Activated T-cell treated with anti-CD3 and anti-CD28 coated beads, Interleukin-2, amount 50 U/mL, for 24 hours (primary cell): ENCODE data around the gene UBE2E2.

ENCODE experiments used
- DNase-seq: peaks from one replicate; pipeline ENCODE4 v3.0.0-alpha.2; 2020
- H3K27ac Mint-ChIP-seq: 2 replicates; pipeline ENCODE4 v1.8.0; 2020; ENCODE audit warnings: mild to moderate bottlenecking, mixed read lengths
- H3K27me3 Mint-ChIP-seq: 2 replicates; pipeline ENCODE4 v1.8.0; 2020; ENCODE audit warnings: mixed read lengths
- H3K36me3 Mint-ChIP-seq: 2 replicates; pipeline ENCODE4 v1.8.0; 2020; ENCODE audit warnings: low read depth, mixed read lengths
- H3K4me1 Mint-ChIP-seq: 2 replicates; pipeline ENCODE4 v1.8.0; 2020; ENCODE audit warnings: low read depth, mixed read lengths
- H3K4me3 Mint-ChIP-seq: 2 replicates; pipeline ENCODE4 v1.8.0; 2020; ENCODE audit warnings: mild to moderate bottlenecking, moderate library complexity, mixed read lengths
- H3K9me3 Mint-ChIP-seq: 2 replicates; pipeline ENCODE4 v1.8.0; 2020; ENCODE audit warnings: mixed read lengths

Gene UBE2E2

DNA sequence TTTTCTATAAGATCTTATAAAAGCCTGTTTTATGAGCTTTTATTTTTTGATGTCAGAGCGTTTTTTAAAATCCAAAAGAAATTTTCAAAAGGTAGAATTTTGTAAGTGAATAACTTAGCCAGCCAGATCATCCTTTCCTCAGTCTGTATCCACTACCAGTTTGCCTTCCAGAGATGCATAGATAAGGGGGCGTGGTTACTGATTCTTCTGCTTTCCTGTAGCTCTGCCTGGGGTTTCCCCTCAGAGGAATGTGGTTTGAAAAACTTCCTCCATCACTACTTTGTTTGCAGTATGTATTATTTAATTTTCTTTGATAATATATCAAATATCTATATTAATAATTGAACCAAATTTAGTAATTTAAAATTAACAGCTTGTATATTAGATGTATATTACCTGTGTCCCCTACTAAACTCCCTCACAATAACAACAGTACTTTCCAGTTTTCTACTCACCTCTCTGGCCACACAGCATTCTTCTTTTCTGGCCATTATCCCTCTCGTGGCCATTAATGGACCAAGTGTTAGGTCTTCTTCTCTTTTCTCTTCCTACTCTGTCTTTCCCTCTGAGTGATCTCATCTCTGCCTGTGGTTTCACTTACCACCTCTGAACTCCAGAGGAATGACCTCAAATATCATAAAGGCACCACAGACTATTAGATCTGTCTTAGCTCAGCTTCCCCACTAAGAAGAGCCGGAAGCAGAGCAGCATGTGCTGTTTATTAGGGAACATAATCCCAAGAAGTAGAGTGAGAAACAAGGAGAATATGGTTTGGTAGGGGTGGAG, 239.7 kb downstream of the UBE2E2 start:
- H3K36me3 Mint-ChIP-seq = no peaks in the 10 kb centered on the region
- no peak overlapping the region for H3K4me3 Mint-ChIP-seq
- H3K4me1 Mint-ChIP-seq = peaks cover 36% of the 10 kb centered on the region
- no peaks in the 10 kb centered on the region for H3K9me3 Mint-ChIP-seq
- no peaks in the 10 kb centered on the region for H3K27me3 Mint-ChIP-seq
- no peak overlapping the region for H3K27ac Mint-ChIP-seq
- no peak for DNase-seq

DNA sequence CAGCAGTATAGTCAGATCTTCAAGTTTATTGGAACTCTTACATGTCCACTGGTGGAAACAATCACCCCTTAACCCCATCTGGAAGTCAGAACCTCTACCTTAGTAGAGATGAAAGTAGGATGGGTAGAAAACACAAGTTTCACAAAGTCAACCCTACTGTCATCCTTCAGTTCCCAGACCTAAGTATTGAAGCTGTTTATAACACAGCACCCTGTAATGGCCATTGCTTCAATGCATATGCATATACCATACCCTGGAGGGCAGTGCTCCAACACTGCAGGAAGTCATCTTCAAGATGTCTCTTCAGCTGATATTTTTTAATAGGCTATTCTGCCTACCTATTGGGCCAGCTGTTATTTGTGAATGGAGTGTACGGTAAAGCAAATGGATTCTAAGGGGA, 241.3 kb downstream of the UBE2E2 start:
- H3K4me3 Mint-ChIP-seq = no peak overlapping the region
- H3K36me3 Mint-ChIP-seq = no peaks in the 10 kb centered on the region
- no peaks in the 10 kb centered on the region for H3K27me3 Mint-ChIP-seq
- DNase-seq = no peak
- H3K4me1 Mint-ChIP-seq = peaks cover 24% of the 10 kb centered on the region
- H3K9me3 Mint-ChIP-seq = no peaks in the 10 kb centered on the region
- no peak overlapping the region for H3K27ac Mint-ChIP-seq

DNA sequence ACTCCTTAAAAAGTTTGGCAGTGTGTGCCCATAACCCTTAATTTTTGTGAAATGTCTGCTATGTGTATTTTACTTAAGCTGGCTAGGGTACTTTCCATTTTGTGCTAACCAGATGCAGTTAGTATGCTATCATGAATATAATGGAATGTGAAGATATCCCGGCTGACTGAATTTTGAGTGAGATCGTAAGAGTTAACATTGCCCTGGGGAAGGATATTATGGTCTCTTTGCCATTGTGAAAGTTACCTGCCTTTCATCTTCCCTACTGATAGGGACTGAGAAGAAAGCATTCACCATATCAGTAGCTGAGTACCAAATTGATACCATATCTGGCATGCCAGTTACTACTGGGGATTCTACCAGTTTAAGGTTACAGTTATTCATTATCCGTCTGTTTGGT, 243.2 kb downstream of the UBE2E2 start:
- H3K4me1 Mint-ChIP-seq = peaks cover 13% of the 10 kb centered on the region
- DNase-seq = no peak
- H3K27me3 Mint-ChIP-seq = no peaks in the 10 kb centered on the region
- no peak overlapping the region for H3K4me3 Mint-ChIP-seq
- H3K36me3 Mint-ChIP-seq = no peaks in the 10 kb centered on the region
- H3K9me3 Mint-ChIP-seq = no peaks in the 10 kb centered on the region
- H3K27ac Mint-ChIP-seq = no peak overlapping the region

DNA sequence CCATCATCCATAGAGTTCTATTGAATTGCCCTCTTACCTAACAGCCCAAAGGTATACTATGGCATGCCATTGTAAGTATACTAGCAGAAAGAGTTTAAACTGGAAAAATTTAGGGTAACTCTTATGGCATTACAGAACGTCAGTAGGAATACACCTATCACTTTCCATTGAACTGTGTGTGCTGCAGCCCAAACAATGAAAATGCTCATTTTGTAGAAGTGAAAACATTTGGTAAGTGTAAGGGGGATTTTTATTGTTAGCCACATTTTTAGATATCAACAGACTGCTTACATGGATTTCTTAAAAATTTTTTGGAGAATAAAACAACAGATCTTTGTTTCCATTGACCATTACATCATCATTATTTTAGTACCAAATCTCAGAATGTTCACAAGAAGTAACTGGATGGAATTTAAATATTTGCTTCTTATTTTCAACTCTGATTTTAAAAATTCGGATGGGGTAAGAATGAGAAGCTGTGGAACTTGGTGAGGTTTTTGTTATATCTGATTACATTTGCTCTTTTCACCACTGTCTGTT, 245.9 kb downstream of the UBE2E2 start:
- H3K27me3 Mint-ChIP-seq = no peaks in the 10 kb centered on the region
- no peak for DNase-seq

DNA sequence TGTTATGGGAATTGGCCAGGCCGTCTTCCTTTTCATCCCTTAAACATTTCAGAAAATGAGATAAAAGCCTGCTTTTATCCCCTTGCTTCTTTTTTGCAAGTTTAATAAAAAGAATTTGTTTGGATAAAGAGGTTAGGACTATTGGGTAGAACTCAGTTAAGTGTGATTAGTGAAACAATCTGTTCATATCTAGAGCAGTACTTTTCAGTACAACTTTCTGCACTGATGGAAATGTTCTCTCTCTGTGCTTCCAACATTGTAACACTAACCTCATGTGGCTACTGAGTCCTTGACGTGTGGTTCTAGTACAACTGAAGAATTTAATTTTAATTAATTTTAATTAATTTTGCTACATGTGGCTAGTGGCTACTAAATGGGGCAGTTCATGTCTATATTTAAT, 246.9 kb downstream of the UBE2E2 start:
- Mint-ChIP-seq H3K27me3 (no peaks in the 10 kb centered on the region), H3K4me1 (no peaks in the 10 kb centered on the region), H3K36me3 (no peaks in the 10 kb centered on the region), H3K9me3 (no peaks in the 10 kb centered on the region), H3K27ac (no peak overlapping the region), H3K4me3 (no peak overlapping the region)
- DNase-seq = no peak

More for the DNA sequence above, 245.9 kb downstream of the UBE2E2 start:
- no peak overlapping the region for H3K4me3 Mint-ChIP-seq
- H3K27ac Mint-ChIP-seq = no peak overlapping the region
- H3K36me3 Mint-ChIP-seq = no peaks in the 10 kb centered on the region
- no peaks in the 10 kb centered on the region for H3K4me1 Mint-ChIP-seq
- H3K9me3 Mint-ChIP-seq = no peaks in the 10 kb centered on the region

DNA sequence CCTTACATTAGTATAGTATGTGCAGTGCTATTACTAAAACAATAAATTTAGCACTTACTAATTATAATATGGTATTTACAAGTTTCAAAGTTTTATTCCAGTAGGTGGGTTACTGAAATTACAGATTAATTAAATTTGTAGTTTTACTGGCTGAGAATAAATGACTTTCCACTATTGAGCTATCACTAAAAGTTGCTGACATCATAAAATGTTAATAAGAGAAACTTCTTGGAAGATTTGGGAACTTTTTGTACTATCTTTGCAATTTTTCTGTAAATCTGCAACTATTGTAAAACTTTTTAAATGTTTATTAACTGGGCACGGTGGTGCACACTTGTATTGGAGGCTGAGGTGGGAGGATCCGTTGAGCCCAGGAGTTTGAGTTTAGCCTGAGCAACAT, 247.7 kb downstream of the UBE2E2 start:
- no peak overlapping the region for H3K27ac Mint-ChIP-seq
- no peaks in the 10 kb centered on the region for H3K36me3 Mint-ChIP-seq
- no peak overlapping the region for H3K4me3 Mint-ChIP-seq
- peaks cover 2% of the 10 kb centered on the region for H3K4me1 Mint-ChIP-seq
- H3K9me3 Mint-ChIP-seq = no peaks in the 10 kb centered on the region
- H3K27me3 Mint-ChIP-seq = no peaks in the 10 kb centered on the region
- DNase-seq = no peak

DNA sequence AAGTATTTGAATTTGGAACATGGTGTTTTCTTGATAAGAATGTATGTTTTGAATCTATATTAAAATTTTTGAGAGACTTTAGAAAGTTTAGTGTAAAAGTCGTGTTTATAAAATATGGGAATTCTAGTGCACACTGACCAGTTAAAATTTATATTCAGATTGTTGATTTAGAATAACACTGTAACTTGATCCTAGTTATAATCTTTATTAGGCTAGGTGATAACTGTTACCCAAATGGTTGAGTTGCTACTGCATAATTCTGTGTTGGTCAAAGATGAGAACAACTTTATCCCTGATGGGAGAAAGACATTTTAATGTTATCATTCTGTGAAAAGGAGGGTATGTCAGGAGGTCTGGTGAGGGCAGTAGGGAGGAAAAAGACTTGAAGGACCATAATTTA, 249.3 kb downstream of the UBE2E2 start:
- no peak for DNase-seq
- Mint-ChIP-seq H3K9me3 (no peaks in the 10 kb centered on the region), H3K27me3 (no peaks in the 10 kb centered on the region), H3K4me1 (peaks cover 8% of the 10 kb centered on the region), H3K27ac (no peak overlapping the region), H3K4me3 (no peak overlapping the region), H3K36me3 (no peaks in the 10 kb centered on the region)

DNA sequence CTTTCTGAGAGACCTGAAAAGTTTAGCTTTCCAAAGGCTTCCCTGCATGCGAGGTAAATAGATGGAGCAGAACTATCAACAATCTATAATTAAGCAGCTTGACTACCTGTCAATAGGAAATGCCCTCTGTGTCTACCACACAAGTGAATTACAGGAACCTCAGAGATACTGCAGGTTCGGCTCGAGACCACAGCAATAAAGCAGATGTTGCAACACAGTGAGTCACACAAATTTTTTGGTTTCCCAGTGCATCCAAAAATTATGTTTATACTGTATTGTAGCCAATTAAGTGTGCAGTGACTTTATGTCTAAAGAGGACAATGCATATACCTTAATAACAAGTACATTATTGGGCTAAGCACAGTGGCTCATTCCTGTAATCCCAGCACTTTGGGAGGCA, 252.0 kb downstream of the UBE2E2 start:
- H3K27ac Mint-ChIP-seq = no peak overlapping the region
- H3K4me3 Mint-ChIP-seq = no peak overlapping the region
- no peaks in the 10 kb centered on the region for H3K27me3 Mint-ChIP-seq
- H3K9me3 Mint-ChIP-seq = no peaks in the 10 kb centered on the region
- peaks cover 15% of the 10 kb centered on the region for H3K4me1 Mint-ChIP-seq
- H3K36me3 Mint-ChIP-seq = no peaks in the 10 kb centered on the region
- DNase-seq = no peak

DNA sequence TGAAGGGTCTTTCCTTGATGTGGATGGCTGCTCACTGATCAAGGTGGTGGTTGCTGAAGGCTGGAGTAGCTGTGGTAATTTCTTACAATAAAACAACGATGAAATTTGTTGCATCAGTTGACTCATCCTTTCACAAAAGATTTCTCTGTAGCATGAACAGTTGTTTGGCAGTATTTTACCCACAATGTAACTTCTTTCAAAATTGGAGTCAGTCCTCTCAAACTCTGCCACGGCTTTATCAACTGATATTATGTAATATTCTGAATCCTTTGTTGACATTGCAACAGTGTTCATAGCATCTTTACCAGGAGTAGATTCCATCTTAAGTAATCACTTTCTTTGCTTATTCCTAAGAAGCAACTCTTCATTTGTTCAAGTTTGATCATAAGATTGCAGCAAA, 252.6 kb downstream of the UBE2E2 start:
- H3K27ac Mint-ChIP-seq = no peak overlapping the region
- H3K27me3 Mint-ChIP-seq = no peaks in the 10 kb centered on the region
- no peaks in the 10 kb centered on the region for H3K9me3 Mint-ChIP-seq
- no peaks in the 10 kb centered on the region for H3K36me3 Mint-ChIP-seq
- peaks cover 15% of the 10 kb centered on the region for H3K4me1 Mint-ChIP-seq
- no peak overlapping the region for H3K4me3 Mint-ChIP-seq
- DNase-seq = no peak

DNA sequence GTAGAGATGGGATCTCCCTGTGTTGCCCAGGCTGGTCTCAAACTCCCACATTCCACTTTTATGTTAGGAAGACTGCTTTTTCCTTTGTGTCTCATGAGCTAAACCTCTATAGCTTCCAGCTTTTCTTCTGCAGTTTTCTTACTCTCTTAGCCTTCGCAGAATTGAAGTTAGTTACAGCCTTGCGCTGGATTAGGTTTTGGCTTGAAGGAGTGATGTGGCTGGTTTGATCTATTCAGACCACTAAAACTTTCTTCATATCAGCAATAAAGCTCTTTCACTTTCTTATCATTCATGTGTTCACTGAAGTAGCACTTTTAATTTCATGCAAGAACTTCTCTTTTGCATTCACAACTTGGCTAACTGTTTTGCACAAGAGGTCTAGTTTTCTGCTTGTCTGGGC, 254.6 kb downstream of the UBE2E2 start:
- Mint-ChIP-seq H3K4me3 (no peak overlapping the region), H3K36me3 (no peaks in the 10 kb centered on the region), H3K27ac (no peak overlapping the region), H3K27me3 (no peaks in the 10 kb centered on the region), H3K4me1 (peaks cover 15% of the 10 kb centered on the region), H3K9me3 (no peaks in the 10 kb centered on the region)
- no peak for DNase-seq

DNA sequence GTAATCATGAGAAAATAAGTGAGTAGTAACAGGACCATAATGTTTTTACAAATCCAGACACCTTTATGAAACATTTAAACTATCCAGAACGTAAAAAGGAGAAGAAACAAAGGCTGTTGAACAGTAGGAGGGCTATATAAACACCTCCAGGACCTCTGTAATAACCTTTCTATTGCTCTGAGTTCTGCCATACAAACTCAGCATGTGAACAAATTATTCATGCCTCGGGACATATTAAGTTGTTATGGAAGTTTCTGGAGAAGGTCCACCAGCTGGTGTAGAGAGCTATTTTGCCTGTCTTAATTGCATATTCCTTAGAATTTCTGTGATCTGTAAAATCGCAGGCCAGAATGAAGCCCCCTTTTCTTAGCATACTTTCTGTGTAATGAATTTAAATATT, 256.3 kb downstream of the UBE2E2 start:
- no peaks in the 10 kb centered on the region for H3K9me3 Mint-ChIP-seq
- H3K27ac Mint-ChIP-seq = no peak overlapping the region
- H3K4me3 Mint-ChIP-seq = no peak overlapping the region
- H3K36me3 Mint-ChIP-seq = no peaks in the 10 kb centered on the region
- DNase-seq = no peak
- H3K4me1 Mint-ChIP-seq = peaks cover 15% of the 10 kb centered on the region
- no peaks in the 10 kb centered on the region for H3K27me3 Mint-ChIP-seq

DNA sequence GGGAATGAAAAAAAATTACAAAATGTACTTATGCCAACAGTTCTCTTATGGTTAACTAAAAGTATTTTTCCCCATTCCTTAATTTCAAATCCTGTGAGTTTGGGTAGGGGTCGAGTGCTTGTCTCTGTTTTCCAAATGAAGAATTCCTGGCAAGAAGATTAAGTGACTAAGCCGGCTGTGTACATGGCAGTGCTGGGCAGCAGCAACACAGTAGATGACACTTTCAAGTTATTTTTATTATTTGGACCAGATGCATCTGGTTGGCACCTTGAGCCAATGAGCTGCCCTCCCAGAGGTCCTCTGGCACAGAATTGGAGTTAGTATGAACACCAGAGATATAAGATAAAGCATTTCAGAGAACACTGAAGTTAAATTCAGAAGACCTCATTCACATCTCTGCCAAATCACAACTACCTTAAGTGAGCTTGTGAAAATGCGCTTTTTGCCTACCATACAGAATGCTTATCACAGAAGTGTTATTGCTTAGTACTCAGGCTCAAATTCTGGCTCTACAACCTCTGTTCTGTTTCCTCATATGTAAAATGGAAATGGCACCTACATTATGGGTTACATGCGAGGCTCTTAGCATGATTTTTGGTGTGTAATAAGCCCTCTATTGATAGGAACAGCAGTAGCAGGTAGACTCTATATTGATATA, 256.9 kb downstream of the UBE2E2 start:
- no peak overlapping the region for H3K27ac Mint-ChIP-seq
- H3K4me3 Mint-ChIP-seq = no peak overlapping the region
- no peaks in the 10 kb centered on the region for H3K9me3 Mint-ChIP-seq
- peaks cover 15% of the 10 kb centered on the region for H3K4me1 Mint-ChIP-seq
- no peak for DNase-seq
- H3K27me3 Mint-ChIP-seq = no peaks in the 10 kb centered on the region
- no peaks in the 10 kb centered on the region for H3K36me3 Mint-ChIP-seq

DNA sequence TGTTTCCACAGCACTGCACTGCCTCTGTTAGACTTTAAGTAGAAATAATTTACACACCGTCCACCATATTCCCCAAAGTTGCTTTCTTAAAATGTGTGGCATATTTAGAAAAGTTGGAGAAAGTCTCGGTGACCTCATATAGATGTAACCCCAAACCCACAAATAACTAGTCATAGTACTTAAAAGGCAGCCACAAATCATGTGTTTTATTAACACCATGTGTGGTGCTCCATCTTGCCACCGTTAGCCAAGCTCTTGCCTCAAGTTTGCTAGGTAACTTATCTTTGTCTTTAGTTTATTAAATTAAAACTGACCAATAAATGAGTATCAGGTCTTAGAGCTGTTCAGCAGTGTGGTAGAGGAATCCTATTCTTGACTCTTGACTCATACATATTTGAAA, 257.9 kb downstream of the UBE2E2 start:
- Mint-ChIP-seq H3K27me3 (no peaks in the 10 kb centered on the region), H3K9me3 (no peaks in the 10 kb centered on the region), H3K4me3 (no peak overlapping the region), H3K4me1 (peaks cover 12% of the 10 kb centered on the region), H3K36me3 (no peaks in the 10 kb centered on the region), H3K27ac (no peak overlapping the region)
- no peak for DNase-seq

DNA sequence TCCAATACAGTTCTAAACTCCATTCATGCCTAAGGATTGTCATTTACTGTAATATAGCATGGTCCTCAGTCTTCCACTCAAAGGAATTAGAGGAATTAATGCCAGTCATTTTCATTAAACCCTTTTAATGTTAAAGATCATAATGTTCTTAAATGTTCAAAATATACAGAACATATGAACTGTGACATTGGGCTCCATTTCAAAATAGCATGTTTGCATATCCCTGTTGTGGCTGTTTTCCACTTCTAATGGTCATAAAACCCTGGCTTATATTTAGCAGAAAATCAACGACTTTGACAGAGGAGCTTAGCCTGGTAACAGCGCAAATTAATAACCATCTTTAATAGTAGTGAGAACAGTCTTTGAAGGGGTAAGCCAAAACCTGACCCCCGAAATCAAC, 260.7 kb downstream of the UBE2E2 start:
- Mint-ChIP-seq H3K4me1 (no peaks in the 10 kb centered on the region), H3K36me3 (peaks cover 8% of the 10 kb centered on the region), H3K4me3 (no peak overlapping the region), H3K9me3 (peaks cover 19% of the 10 kb centered on the region), H3K27ac (no peak overlapping the region), H3K27me3 (no peaks in the 10 kb centered on the region)
- no peak for DNase-seq

DNA sequence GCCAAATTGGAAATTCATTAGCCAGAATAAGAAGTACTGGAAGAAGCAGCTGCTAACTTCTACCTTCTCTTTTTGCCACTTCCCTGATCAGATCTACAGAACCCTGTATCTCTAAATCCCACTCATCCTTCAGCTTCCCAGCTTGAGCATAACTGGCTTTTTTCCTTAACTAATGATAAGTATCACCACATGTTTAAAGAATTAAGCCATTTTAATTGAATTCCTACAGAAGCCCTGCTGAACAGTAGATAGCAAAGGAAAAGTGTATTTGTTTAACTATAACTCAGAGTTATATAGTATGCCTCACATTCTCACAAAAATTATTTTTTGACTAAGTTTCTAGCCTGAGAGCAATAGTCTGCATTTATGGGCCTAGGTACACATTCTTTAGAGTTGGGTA, 262.4 kb downstream of the UBE2E2 start:
- H3K27me3 Mint-ChIP-seq = no peaks in the 10 kb centered on the region
- no peaks in the 10 kb centered on the region for H3K4me1 Mint-ChIP-seq
- peaks cover 22% of the 10 kb centered on the region for H3K9me3 Mint-ChIP-seq
- DNase-seq = no peak
- no peak overlapping the region for H3K27ac Mint-ChIP-seq
- H3K4me3 Mint-ChIP-seq = no peak overlapping the region
- peaks cover 8% of the 10 kb centered on the region for H3K36me3 Mint-ChIP-seq
